Measurements from ENCODE around the gene GPATCH2. TPM values are rescaled to one million over a fixed set of nuclear protein-coding genes. Genes with fewer than 3 reads are reported as not detected.

The GPATCH2 gene
- total RNA-seq, 2 experiments from 2014 or later, result 6.0 to 6.6 TPM

- Mint-ChIP-seq H3K27me3 (no peaks in the 10 kb centered on the region), H3K36me3 (ENCODE audit: low read depth) (peaks cover 10% of the 10 kb centered on the region), H3K4me1 (ENCODE audit: low read depth) (peaks cover 5% of the 10 kb centered on the region), H3K27ac (no peak overlapping the region), H3K9me3 (no peaks in the 10 kb centered on the region), H3K4me3 (no peak overlapping the region)
- no peak for TF ChIP-seq CTCF (IDR thresholded peaks at IDR 0.05)
- intact Hi-C loops (cut with micrococcal nuclease), result no loop called here
- ChIA-PET POLR2A (no interaction called here), CTCF (no interaction called here)
- DNase-seq (no peak), ATAC-seq (no peak)
These were observed 132.7 kb downstream of the GPATCH2 start for GRCh38 chr1:217498209-217498608.

GRCh38 chr1:217495249-217495648 is 135.6 kb downstream of the GPATCH2 start:
- ChIA-PET CTCF (no interaction called here), POLR2A (interaction anchor here (0.7 kb wide), 1 partner anchor 102 kb away, joined by 3 read pairs; no protein-coding TSS in a partner anchor)
- DNase-seq, result no peak
- peaks cover 17% of the 10 kb centered on the region for H3K36me3 Mint-ChIP-seq (ENCODE audit: low read depth)
- H3K27me3 Mint-ChIP-seq, result no peaks in the 10 kb centered on the region
- intact Hi-C loops (cut with micrococcal nuclease), result no loop called here
- H3K4me1 Mint-ChIP-seq (ENCODE audit: low read depth), result peaks cover 5% of the 10 kb centered on the region
- H3K27ac Mint-ChIP-seq, result no peak overlapping the region
- no peak for TF ChIP-seq CTCF (IDR thresholded peaks at IDR 0.05)
- ATAC-seq, result no peak
- H3K4me3 Mint-ChIP-seq, result no peak overlapping the region
- H3K9me3 Mint-ChIP-seq, result no peaks in the 10 kb centered on the region

- intact Hi-C loops (cut with micrococcal nuclease), result no loop called here
- no peaks in the 10 kb centered on the region for H3K27me3 Mint-ChIP-seq
- H3K36me3 Mint-ChIP-seq (ENCODE audit: low read depth), result peaks cover 22% of the 10 kb centered on the region
- TF ChIP-seq CTCF (IDR thresholded peaks at IDR 0.05), result no peak
- H3K4me3 Mint-ChIP-seq, result no peak overlapping the region
- ATAC-seq (no peak), DNase-seq (no peak)
- ChIA-PET POLR2A (no interaction called here), CTCF (no interaction called here)
- H3K4me1 Mint-ChIP-seq (ENCODE audit: low read depth), result peaks cover 5% of the 10 kb centered on the region
- no peak overlapping the region for H3K27ac Mint-ChIP-seq
- H3K9me3 Mint-ChIP-seq, result no peaks in the 10 kb centered on the region
These were observed 136.1 kb downstream of the GPATCH2 start for GRCh38 chr1:217494767-217495166.

- ChIA-PET CTCF (no interaction called here), POLR2A (no interaction called here)
- DNase-seq (no peak), ATAC-seq (no peak)
- Mint-ChIP-seq H3K4me3 (no peak overlapping the region), H3K4me1 (ENCODE audit: low read depth) (peaks cover 5% of the 10 kb centered on the region), H3K36me3 (ENCODE audit: low read depth) (peaks cover 22% of the 10 kb centered on the region), H3K27ac (no peak overlapping the region), H3K27me3 (no peaks in the 10 kb centered on the region), H3K9me3 (no peaks in the 10 kb centered on the region)
- intact Hi-C loops (cut with micrococcal nuclease), result no loop called here
- TF ChIP-seq CTCF (IDR thresholded peaks at IDR 0.05), result no peak
These were observed 137.6 kb downstream of the GPATCH2 start for GRCh38 chr1:217493290-217493689.

GRCh38 chr1:217484871-217485270 is 146.0 kb downstream of the GPATCH2 start:
- peaks cover 21% of the 10 kb centered on the region for H3K36me3 Mint-ChIP-seq (ENCODE audit: low read depth)
- intact Hi-C loops (cut with micrococcal nuclease), result loop anchor here (5.0 kb wide), 1 partner anchor 137 kb away; no protein-coding TSS in a partner anchor

More at GRCh38 chr1:217484871-217485270, 146.0 kb downstream of the GPATCH2 start:
- DNase-seq, result no peak
- no peak overlapping the region for H3K27ac Mint-ChIP-seq
- no peak overlapping the region for H3K4me3 Mint-ChIP-seq
- H3K27me3 Mint-ChIP-seq, result no peaks in the 10 kb centered on the region
- CTCF ChIA-PET, result no interaction called here
- no peak for ATAC-seq
- H3K4me1 Mint-ChIP-seq (ENCODE audit: low read depth), result peaks cover 26% of the 10 kb centered on the region
- no peak for TF ChIP-seq CTCF (IDR thresholded peaks at IDR 0.05)
- H3K9me3 Mint-ChIP-seq, result peaks cover 8% of the 10 kb centered on the region
- POLR2A ChIA-PET, result no interaction called here
